GM19239 (cell line): ENCODE results near the gene RAD51D.
"Not testable (repeated sequence)": the region's sequence is repeated elsewhere in the genome, so short reads cannot be mapped to it uniquely, and the experiment has no call there.

Experiments
- DNase-seq: peaks from one replicate; pipeline ENCODE4 v3.0.0; 2011; ENCODE audit warnings: low spot score; ENCODE audit not compliant: insufficient read length
- FAIRE-seq: peaks from 2 replicates; lab custom pipeline; 2011; peaks lifted over from hg19 to GRCh38; lab: Jason Lieb, UNC

Gene RAD51D

GRCh38 chr17:35045458-35045979, 74.1 kb downstream of the RAD51D start:
- DNase-seq, FAIRE-seq: not testable (repeated sequence)

- DNase-seq (no peak), FAIRE-seq (no peak)
Measured at GRCh38 chr17:35044181-35044580, 75.5 kb downstream of the RAD51D start.
